SK-N-SH (cell line): Measurements from ENCODE around the gene MMP21.

Experiments
- CHD2 ChIP-seq: fragments of 150-350 bp; IDR thresholded peaks from 2 replicates; pipeline ENCODE4 v1.6.1; 2018; ENCODE audit warnings: low read length; ENCODE audit not compliant: partially characterized antibody
- CTCF ChIP-seq: fragments of 200-600 bp; sonication (generic); IDR thresholded peaks from 2 replicates; pipeline ENCODE4 v1.6.1; 2017; ENCODE audit warnings: antibody characterized with exemption, mild to moderate bottlenecking, moderate library complexity
- ELF1 ChIP-seq: IDR thresholded peaks from 2 replicates; pipeline ENCODE4 v1.4.0; 2012
- FOXM1 ChIP-seq: IDR thresholded peaks from 2 replicates; pipeline ENCODE4 v1.4.0; 2012; ENCODE audit warnings: low read depth, mild to moderate bottlenecking
- GABPA ChIP-seq: IDR thresholded peaks from 2 replicates; pipeline ENCODE4 v1.4.0; 2012; ENCODE audit warnings: low read depth, mild to moderate bottlenecking
- MAX ChIP-seq: IDR thresholded peaks from 2 replicates; pipeline ENCODE4 v1.4.0; 2012; ENCODE audit warnings: low read depth
- NFIC ChIP-seq: IDR thresholded peaks from 2 replicates; pipeline ENCODE4 v1.4.0; 2012; ENCODE audit warnings: borderline replicate concordance
- POLR2AphosphoS5 ChIP-seq: IDR thresholded peaks from 2 replicates; pipeline ENCODE4 v1.6.1; 2012; ENCODE audit warnings: low read depth, low read length
- RAD21 ChIP-seq: IDR thresholded peaks from 2 replicates; pipeline ENCODE4 v1.6.1; 2012; ENCODE audit warnings: mild to moderate bottlenecking, low read length
- RCOR1 ChIP-seq: fragments of 150-350 bp; IDR thresholded peaks from 2 replicates; pipeline ENCODE4 v1.6.1; 2017; ENCODE audit warnings: antibody characterized with exemption, low read length
- REST ChIP-seq: IDR thresholded peaks from 2 replicates; pipeline ENCODE4 v1.6.1; 2012; ENCODE audit warnings: mild to moderate bottlenecking, low read depth, low read length, moderate library complexity
- SMC3 ChIP-seq: IDR thresholded peaks from 2 replicates; pipeline ENCODE4 v1.6.1; 2012; ENCODE audit warnings: low read depth, low read length, improper control_type of control experiment
- USF2 ChIP-seq: fragments of 150-350 bp; IDR thresholded peaks from 2 replicates; pipeline ENCODE4 v1.6.1; 2017; ENCODE audit warnings: antibody characterized with exemption, low read length, low read depth, borderline replicate concordance
- YY1 ChIP-seq: IDR thresholded peaks from 2 replicates; pipeline ENCODE4 v1.4.0; 2012; ENCODE audit warnings: low read depth, mild to moderate bottlenecking

GRCh38 chr10:125823663-125824251 lies 48.1 kb upstream of the MMP21 start:
- TF ChIP-seq USF2 (no peak), SMC3 (no peak), NFIC (no peak), RAD21 (no peak), YY1 (no peak), CTCF (no peak), REST (no peak), CHD2 (no peak), FOXM1 (no peak), POLR2AphosphoS5 (no peak), ELF1 (no peak), MAX (no peak), GABPA (no peak), RCOR1 (no peak)
